Smooth muscle cell (in vitro differentiated cells): ENCODE results near the gene ACKR1. TPM values are rescaled to one million over a fixed set of nuclear protein-coding genes. Genes with fewer than 3 reads are reported as not detected.

Source experiments
- DNase-seq: peaks from one replicate; lab custom pipeline; 2025; ENCODE audit not compliant: unreplicated experiment; lab: John Stamatoyannopoulos, UW
- H2AFZ ChIP-seq: fragments of 200-600 bp; sonication (generic); 2 replicates; pipeline ENCODE4 v1.6.0; 2016; ENCODE audit warnings: antibody characterized with exemption, low read depth, mild to moderate bottlenecking
- H3F3A ChIP-seq: fragments of 200-600 bp; sonication (generic); 2 replicates; pipeline ENCODE4 v1.6.0; 2017; ENCODE audit warnings: antibody characterized with exemption, low read depth
- H3K27ac ChIP-seq: fragments of 200-600 bp; sonication (generic); 2 replicates; pipeline ENCODE4 v1.5.1; 2016; ENCODE audit warnings: low read depth, mild to moderate bottlenecking
- H3K27me3 ChIP-seq: fragments of 200-600 bp; sonication (generic); 2 replicates; pipeline ENCODE4 v1.6.1; 2016; ENCODE audit warnings: low read depth, mild to moderate bottlenecking
- H3K36me3 ChIP-seq: fragments of 200-600 bp; sonication (generic); 2 replicates; pipeline ENCODE4 v1.5.1; 2016; ENCODE audit warnings: low read depth
- H3K4me1 ChIP-seq: fragments of 200-600 bp; sonication (generic); 2 replicates; pipeline ENCODE4 v1.5.1; 2016; ENCODE audit warnings: low read depth
- H3K4me2 ChIP-seq: fragments of 200-600 bp; sonication (generic); 2 replicates; pipeline ENCODE4 v1.6.0; 2016; ENCODE audit warnings: mild to moderate bottlenecking
- H3K4me3 ChIP-seq: fragments of 200-600 bp; sonication (generic); 2 replicates; pipeline ENCODE4 v1.5.1; 2016; ENCODE audit warnings: mild to moderate bottlenecking
- H3K79me2 ChIP-seq: fragments of 200-600 bp; sonication (generic); 2 replicates; pipeline ENCODE4 v1.6.0; 2016; ENCODE audit warnings: low read depth, mild to moderate bottlenecking
- H3K9ac ChIP-seq: fragments of 200-600 bp; sonication (generic); 2 replicates; pipeline ENCODE4 v1.6.0; 2016; ENCODE audit warnings: low read depth
- H3K9me3 ChIP-seq: fragments of 200-600 bp; sonication (generic); replicated peaks from 2 replicates; pipeline ENCODE4 v1.5.1; 2016; ENCODE audit warnings: low read depth
- H4K20me1 ChIP-seq: fragments of 200-600 bp; sonication (generic); 2 replicates; pipeline ENCODE4 v1.6.0; 2016; ENCODE audit warnings: low read depth
- WGBS: methylation state at CpG from one replicate; pipeline ENCODE4 v1.1.7; 2016; ENCODE audit warnings: low lambda C conversion rate; 5-methylcytosine and 5-hydroxymethylcytosine counted together
- polyA plus RNA-seq: library from polyadenylated mRNA; unstranded; fragments of >200 nt; fragmentation: Nextera tagmentation; extraction: Ambion mirVana; gene quantifications from 2 replicates; pipeline ENCODE4 v1.2.1, GENCODE V29; 2016
- total RNA-seq: library from RNA; depleted of rRNA; stranded (reverse); fragments of >200 nt; gene quantifications from 2 replicates; pipeline ENCODE4 v1.2.3, GENCODE V29; 2014
- TF ChIP-seq, protein P1 (sequence below): fragments of 200-600 bp; sonication (generic); IDR thresholded peaks from 2 replicates; pipeline ENCODE4 v1.5.1; 2017; ENCODE audit warnings: borderline replicate concordance, mild to moderate bottlenecking, antibody characterized with exemption; ENCODE audit not compliant: insufficient read depth, poor library complexity, severe bottlenecking

ACKR1 gene
- total and polyA plus RNA-seq, 2 experiments from 2014 or later, result 0.04 to 0.25 TPM

DNA sequence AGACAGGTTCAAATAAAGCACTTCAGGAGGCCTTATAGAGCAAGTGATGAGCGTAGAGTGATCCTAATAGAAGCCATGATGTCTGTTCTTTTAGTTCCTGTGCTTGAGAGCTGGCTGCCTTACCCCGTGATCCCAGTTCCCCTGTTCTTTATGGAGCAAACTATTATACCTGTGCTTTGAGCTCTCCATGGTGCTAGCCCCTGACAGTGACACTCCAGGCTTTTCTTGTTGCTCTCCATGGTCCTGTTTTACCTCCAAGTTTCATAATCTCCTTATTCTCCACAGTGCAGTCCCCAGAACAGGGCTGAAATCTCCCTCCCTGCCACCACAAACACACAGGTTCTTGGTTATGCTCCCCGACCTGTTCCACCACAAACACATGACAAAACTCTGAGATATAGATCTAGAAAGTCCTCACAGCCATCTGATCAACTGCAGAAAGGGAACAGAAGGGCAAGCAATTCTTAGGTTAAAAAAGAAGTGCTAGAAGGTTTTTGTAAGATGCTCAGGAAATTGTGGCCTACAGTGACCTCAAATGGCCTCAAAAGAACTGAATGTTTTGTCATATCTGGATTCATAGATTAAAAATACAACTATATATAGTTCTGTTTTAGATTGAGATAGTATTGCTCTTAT, 27.3 kb upstream of the ACKR1 start:
- Histone ChIP-seq H3K4me2 (no peak overlapping the region), H3K79me2 (no peaks in the 10 kb centered on the region), H3K27ac (no peak overlapping the region), H3K9ac (no peak overlapping the region), H2AFZ (no peak overlapping the region), H3K4me1 (no peaks in the 10 kb centered on the region), H3K27me3 (peaks cover 19% of the 10 kb centered on the region), H3F3A (no peaks in the 10 kb centered on the region), H3K4me3 (no peak overlapping the region), H4K20me1 (peaks cover 25% of the 10 kb centered on the region), H3K9me3 (no peaks in the 10 kb centered on the region), H3K36me3 (no peaks in the 10 kb centered on the region)
- TF ChIP-seq, protein P1, sequence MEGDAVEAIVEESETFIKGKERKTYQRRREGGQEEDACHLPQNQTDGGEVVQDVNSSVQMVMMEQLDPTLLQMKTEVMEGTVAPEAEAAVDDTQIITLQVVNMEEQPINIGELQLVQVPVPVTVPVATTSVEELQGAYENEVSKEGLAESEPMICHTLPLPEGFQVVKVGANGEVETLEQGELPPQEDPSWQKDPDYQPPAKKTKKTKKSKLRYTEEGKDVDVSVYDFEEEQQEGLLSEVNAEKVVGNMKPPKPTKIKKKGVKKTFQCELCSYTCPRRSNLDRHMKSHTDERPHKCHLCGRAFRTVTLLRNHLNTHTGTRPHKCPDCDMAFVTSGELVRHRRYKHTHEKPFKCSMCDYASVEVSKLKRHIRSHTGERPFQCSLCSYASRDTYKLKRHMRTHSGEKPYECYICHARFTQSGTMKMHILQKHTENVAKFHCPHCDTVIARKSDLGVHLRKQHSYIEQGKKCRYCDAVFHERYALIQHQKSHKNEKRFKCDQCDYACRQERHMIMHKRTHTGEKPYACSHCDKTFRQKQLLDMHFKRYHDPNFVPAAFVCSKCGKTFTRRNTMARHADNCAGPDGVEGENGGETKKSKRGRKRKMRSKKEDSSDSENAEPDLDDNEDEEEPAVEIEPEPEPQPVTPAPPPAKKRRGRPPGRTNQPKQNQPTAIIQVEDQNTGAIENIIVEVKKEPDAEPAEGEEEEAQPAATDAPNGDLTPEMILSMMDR, result no peak
- 5% methylated on average over 3 of the region's 3 CpGs for WGBS
- no peak for DNase-seq

DNA sequence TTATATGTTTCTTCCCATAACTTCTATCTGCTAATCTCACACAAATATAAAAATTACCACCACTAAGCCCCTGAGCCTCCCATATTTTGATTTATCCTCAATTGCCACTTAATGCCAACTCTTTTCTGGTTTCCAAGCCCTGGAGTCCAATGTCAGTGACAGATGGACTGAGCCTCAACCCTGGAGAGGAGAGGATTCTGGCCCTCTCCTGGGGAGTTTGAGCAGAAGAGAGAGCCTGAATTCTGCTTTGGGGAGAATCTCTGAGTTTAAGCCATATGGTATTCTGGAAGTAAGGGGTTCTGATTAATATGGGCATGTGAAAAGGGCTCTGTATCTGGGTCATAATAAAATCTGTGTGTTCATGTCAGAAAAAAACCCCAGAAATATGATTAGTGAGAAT, 24.8 kb upstream of the ACKR1 start:
- H3K4me2 ChIP-seq, result no peak overlapping the region
- H3K27ac ChIP-seq, result no peak overlapping the region
- H3K9me3 ChIP-seq, result no peaks in the 10 kb centered on the region
- DNase-seq, result no peak
- no peak overlapping the region for H3K9ac ChIP-seq
- no peaks in the 10 kb centered on the region for H3F3A ChIP-seq
- no peaks in the 10 kb centered on the region for H3K36me3 ChIP-seq
- no peaks in the 10 kb centered on the region for H3K27me3 ChIP-seq
- H3K79me2 ChIP-seq, result no peaks in the 10 kb centered on the region
- no peak overlapping the region for H3K4me3 ChIP-seq
- TF ChIP-seq, protein P1, result no peak
- no peaks in the 10 kb centered on the region for H3K4me1 ChIP-seq
- H4K20me1 ChIP-seq, result peaks cover 20% of the 10 kb centered on the region
- H2AFZ ChIP-seq, result no peak overlapping the region

DNA sequence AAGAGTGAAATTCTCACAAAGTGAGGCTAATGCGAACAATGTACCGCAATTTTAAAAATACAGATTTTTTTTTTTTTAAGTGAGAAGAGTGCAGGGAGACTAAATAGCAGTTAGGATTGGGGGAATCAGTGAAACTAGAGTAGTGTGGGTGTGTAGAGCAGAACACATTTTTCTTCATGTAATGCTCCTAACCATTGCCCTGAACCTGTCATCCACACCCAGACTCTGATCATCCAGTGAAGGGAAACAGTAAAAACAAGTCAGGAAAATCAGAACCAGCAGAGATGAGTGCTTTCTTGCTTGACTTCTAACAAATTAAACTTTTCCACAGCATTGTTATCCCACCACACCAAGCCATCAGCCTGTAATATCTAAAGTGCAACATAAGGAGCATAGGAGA, 24.2 kb upstream of the ACKR1 start:
- TF ChIP-seq, protein P1, result no peak
- Histone ChIP-seq H4K20me1 (peaks cover 18% of the 10 kb centered on the region), H3K4me3 (no peak overlapping the region), H3K9me3 (no peaks in the 10 kb centered on the region), H3K9ac (no peak overlapping the region), H3K27me3 (no peaks in the 10 kb centered on the region), H3K4me2 (no peak overlapping the region), H3K27ac (no peak overlapping the region), H3K36me3 (no peaks in the 10 kb centered on the region), H3K79me2 (no peaks in the 10 kb centered on the region), H3K4me1 (no peaks in the 10 kb centered on the region), H3F3A (no peaks in the 10 kb centered on the region), H2AFZ (no peak overlapping the region)
- WGBS, result 97% methylated on average over 2 of the region's 2 CpGs
- no peak for DNase-seq
